Activated T-cell treated with anti-CD3 and anti-CD28 coated beads, Interleukin-2, amount 50 U/mL, for 4 hours (primary cell): Measurements from ENCODE around the gene TMEM176B. TPM values are rescaled to one million over a fixed set of nuclear protein-coding genes. Genes with fewer than 3 reads are reported as not detected.

Experiments used
- total RNA-seq, 3 donors: library from RNA; stranded (reverse); gene quantifications; one replicate each; pipeline ENCODE4 v1.2.1, GENCODE V29; 2021

TMEM176B gene
- total RNA-seq, 3 donors from 2014 or later = 0.24 to 0.58 (median 0.33) TPM

Other genes starting within 250 kb of the TMEM176B start
- 10 to 100 TPM; 10.1 to 11.1 (median 11.1) TPM for gene GIMAP4, start 233.0 kb downstream of the TMEM176B start, total RNA-seq
- 10 to 100 TPM; 14.8 to 20.0 (median 18.1) TPM for gene GIMAP6, start 168.0 kb downstream of the TMEM176B start, total RNA-seq
- 10 to 100 TPM; 19.7 to 22.7 (median 19.8) TPM for gene GIMAP2, start 114.7 kb downstream of the TMEM176B start, total RNA-seq
- 1 to 10 TPM; 2.1 to 2.7 (median 2.1) TPM for gene GIMAP1, start 83.8 kb downstream of the TMEM176B start, total RNA-seq
- gene GIMAP5, start 62.9 kb downstream of the TMEM176B start, total RNA-seq = 10 to 100 TPM; 44.1 to 52.2 (median 50.2) TPM
- gene TMEM176A, start 405 bp upstream of the TMEM176B start, total RNA-seq = under 1 TPM; 0.20 to 0.24 (median 0.22) TPM
- gene AOC1, start 52.2 kb upstream of the TMEM176B start, total RNA-seq = under 1 TPM in 1 of 3 donors, not detected in 2; 0.10 TPM
- gene KCNH2, start 178.0 kb upstream of the TMEM176B start, total RNA-seq = under 1 TPM; 0.49 to 0.71 (median 0.66) TPM
- gene NOS3, start 190.7 kb upstream of the TMEM176B start, total RNA-seq = 1 to 10 TPM; 5.3 to 9.2 (median 8.2) TPM
- 1 to 10 TPM; 5.8 to 7.3 (median 6.7) TPM for gene ATG9B, start 224.1 kb upstream of the TMEM176B start, total RNA-seq
- 10 to 100 TPM; 48.1 to 54.6 (median 48.5) TPM for gene ABCB8, start 228.1 kb upstream of the TMEM176B start, total RNA-seq
- gene ASIC3, start 248.2 kb upstream of the TMEM176B start, total RNA-seq = 1 to 10 TPM; 2.4 to 3.4 (median 3.3) TPM